ENCODE results near the gene TOX2.

TOX2 gene

GRCh38 chr20:44085616-44086434 lies 171.2 kb downstream of the TOX2 start:
- no peak for FAIRE-seq

GRCh38 chr20:44087051-44087856 lies 172.6 kb downstream of the TOX2 start:
- FAIRE-seq: no peak

- FAIRE-seq: no peak
Observed at GRCh38 chr20:44087857-44088120, 173.1 kb downstream of the TOX2 start.

GRCh38 chr20:44089987-44090674 lies 175.5 kb downstream of the TOX2 start:
- FAIRE-seq: no peak

GRCh38 chr20:44091026-44091425 lies 176.4 kb downstream of the TOX2 start:
- FAIRE-seq: no peak

- FAIRE-seq: no peak
Observed at GRCh38 chr20:44092551-44093248, 178.0 kb downstream of the TOX2 start.

- FAIRE-seq: no peak
Observed at GRCh38 chr20:44093249-44093582, 178.6 kb downstream of the TOX2 start.

GRCh38 chr20:44095831-44096230 lies 181.2 kb downstream of the TOX2 start:
- FAIRE-seq: no peak

- FAIRE-seq: no peak
Observed at GRCh38 chr20:44097521-44098255, 183.0 kb downstream of the TOX2 start.

GRCh38 chr20:44098256-44098630 lies 183.6 kb downstream of the TOX2 start:
- no peak for FAIRE-seq

GRCh38 chr20:44098657-44099056 lies 184.0 kb downstream of the TOX2 start:
- FAIRE-seq: no peak

- FAIRE-seq: no peak
Observed at GRCh38 chr20:44099832-44100231, 185.2 kb downstream of the TOX2 start.

- no peak for FAIRE-seq
Observed at GRCh38 chr20:44102582-44102981, 187.9 kb downstream of the TOX2 start.

GRCh38 chr20:44104798-44105517 lies 190.3 kb downstream of the TOX2 start:
- FAIRE-seq: no peak

- FAIRE-seq: no peak
Observed at GRCh38 chr20:44106615-44107014, 192.0 kb downstream of the TOX2 start.

GRCh38 chr20:44109951-44110361 lies 195.3 kb downstream of the TOX2 start:
- no peak for FAIRE-seq

- no peak for FAIRE-seq
Observed at GRCh38 chr20:44110816-44111568, 196.3 kb downstream of the TOX2 start.

GRCh38 chr20:44111712-44112335 lies 197.2 kb downstream of the TOX2 start:
- FAIRE-seq: no peak

GRCh38 chr20:44112456-44112855 lies 197.8 kb downstream of the TOX2 start:
- FAIRE-seq: no peak

GRCh38 chr20:44112889-44113617 lies 198.4 kb downstream of the TOX2 start:
- FAIRE-seq: no peak

All from islet of Langerhans (tissue), 1 donor.